ENCODE measurements around the gene SAFB2.

GRCh38 chr19:5651361-5651760 is 28.8 kb upstream of the SAFB2 start:
- TF ChIP-seq, protein P1, sequence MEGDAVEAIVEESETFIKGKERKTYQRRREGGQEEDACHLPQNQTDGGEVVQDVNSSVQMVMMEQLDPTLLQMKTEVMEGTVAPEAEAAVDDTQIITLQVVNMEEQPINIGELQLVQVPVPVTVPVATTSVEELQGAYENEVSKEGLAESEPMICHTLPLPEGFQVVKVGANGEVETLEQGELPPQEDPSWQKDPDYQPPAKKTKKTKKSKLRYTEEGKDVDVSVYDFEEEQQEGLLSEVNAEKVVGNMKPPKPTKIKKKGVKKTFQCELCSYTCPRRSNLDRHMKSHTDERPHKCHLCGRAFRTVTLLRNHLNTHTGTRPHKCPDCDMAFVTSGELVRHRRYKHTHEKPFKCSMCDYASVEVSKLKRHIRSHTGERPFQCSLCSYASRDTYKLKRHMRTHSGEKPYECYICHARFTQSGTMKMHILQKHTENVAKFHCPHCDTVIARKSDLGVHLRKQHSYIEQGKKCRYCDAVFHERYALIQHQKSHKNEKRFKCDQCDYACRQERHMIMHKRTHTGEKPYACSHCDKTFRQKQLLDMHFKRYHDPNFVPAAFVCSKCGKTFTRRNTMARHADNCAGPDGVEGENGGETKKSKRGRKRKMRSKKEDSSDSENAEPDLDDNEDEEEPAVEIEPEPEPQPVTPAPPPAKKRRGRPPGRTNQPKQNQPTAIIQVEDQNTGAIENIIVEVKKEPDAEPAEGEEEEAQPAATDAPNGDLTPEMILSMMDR (IDR thresholded peaks at IDR 0.05; ENCODE audit: low read depth, low read length, poor library complexity, severe bottlenecking), result no peak
- no peak for TF ChIP-seq EZH2phosphoT487 (IDR thresholded peaks at IDR 0.05; ENCODE audit: borderline replicate concordance, low read length)
